ENCODE data around the gene WNT9B.

- TF ChIP-seq, protein P1, sequence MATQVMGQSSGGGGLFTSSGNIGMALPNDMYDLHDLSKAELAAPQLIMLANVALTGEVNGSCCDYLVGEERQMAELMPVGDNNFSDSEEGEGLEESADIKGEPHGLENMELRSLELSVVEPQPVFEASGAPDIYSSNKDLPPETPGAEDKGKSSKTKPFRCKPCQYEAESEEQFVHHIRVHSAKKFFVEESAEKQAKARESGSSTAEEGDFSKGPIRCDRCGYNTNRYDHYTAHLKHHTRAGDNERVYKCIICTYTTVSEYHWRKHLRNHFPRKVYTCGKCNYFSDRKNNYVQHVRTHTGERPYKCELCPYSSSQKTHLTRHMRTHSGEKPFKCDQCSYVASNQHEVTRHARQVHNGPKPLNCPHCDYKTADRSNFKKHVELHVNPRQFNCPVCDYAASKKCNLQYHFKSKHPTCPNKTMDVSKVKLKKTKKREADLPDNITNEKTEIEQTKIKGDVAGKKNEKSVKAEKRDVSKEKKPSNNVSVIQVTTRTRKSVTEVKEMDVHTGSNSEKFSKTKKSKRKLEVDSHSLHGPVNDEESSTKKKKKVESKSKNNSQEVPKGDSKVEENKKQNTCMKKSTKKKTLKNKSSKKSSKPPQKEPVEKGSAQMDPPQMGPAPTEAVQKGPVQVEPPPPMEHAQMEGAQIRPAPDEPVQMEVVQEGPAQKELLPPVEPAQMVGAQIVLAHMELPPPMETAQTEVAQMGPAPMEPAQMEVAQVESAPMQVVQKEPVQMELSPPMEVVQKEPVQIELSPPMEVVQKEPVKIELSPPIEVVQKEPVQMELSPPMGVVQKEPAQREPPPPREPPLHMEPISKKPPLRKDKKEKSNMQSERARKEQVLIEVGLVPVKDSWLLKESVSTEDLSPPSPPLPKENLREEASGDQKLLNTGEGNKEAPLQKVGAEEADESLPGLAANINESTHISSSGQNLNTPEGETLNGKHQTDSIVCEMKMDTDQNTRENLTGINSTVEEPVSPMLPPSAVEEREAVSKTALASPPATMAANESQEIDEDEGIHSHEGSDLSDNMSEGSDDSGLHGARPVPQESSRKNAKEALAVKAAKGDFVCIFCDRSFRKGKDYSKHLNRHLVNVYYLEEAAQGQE (IDR thresholded peaks at IDR 0.05; ENCODE audit: insufficient read depth in 1 of 2, low read depth in 2 of 2, low read length in 2 of 2) = no peak
- TF ChIP-seq SIN3A (IDR thresholded peaks at IDR 0.05; ENCODE audit: borderline replicate concordance, insufficient read depth, low read length) (no peak), FOXP2 (optimal IDR thresholded peaks at IDR 0.05; ENCODE audit: borderline replicate concordance, extremely low read depth, extremely low read length, insufficient read depth) (no peak)
Observed at GRCh38 chr17:46834846-46835245, 16.5 kb upstream of the WNT9B start.
